CD4-positive, alpha-beta T cell treated with Interleukin-4 for 4 hours (primary cell): Measurements from ENCODE around the gene THSD4.
"Not testable (repeated sequence)": the region's sequence is repeated elsewhere in the genome, so short reads cannot be mapped to it uniquely, and the experiment has no call there.

Experiments used
- DNase-seq: peaks from one replicate; pipeline ENCODE4 v3.0.0-alpha.2; 2020

THSD4 gene

DNA sequence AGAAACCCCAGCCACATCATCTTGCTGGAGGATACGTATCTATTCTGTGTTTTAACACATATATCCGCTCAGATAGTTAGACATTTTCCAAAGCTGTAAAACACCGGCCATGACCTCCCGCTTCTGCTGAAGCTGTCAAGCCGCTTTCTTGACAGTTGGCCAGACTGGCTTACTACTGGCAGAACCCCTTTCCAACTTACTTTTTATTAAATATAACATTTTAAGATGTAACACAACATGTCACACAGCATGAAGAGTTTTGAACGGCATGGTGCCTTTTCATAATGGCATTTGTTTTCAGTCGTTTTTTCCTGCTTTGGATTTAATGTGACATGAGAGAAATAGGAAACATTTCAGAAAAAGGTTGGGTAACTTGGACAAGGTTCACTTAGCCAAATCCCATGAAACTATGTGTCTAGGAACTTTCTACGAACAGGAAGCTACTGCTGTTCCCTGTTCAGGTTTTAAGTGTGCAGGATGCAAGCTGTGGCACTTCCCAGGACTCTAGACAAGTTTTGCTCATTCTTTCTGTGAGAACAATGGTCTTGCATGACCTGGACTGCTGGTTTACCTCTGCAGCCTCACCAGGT is 281.4 kb downstream of the THSD4 start:
- no peak for DNase-seq

DNA sequence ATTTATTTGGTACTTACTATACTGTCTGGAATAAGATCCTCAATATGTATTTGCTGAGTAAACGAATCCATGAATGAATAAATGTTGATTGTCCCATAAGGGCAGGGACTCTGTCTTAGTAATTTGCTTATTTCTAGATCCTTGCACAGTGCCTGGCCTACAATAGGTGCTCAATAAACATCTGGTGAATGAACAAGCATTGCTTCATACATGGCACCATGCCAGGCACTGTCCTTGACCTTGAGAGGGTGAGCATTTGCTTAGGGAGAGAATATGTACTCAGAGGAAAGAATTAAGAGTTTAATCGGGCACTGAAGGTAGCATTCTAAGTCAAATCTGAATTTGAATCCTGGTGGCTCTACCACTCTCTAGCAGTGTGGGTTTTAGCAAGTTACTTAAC is 282.1 kb downstream of the THSD4 start:
- DNase-seq, result no peak

DNA sequence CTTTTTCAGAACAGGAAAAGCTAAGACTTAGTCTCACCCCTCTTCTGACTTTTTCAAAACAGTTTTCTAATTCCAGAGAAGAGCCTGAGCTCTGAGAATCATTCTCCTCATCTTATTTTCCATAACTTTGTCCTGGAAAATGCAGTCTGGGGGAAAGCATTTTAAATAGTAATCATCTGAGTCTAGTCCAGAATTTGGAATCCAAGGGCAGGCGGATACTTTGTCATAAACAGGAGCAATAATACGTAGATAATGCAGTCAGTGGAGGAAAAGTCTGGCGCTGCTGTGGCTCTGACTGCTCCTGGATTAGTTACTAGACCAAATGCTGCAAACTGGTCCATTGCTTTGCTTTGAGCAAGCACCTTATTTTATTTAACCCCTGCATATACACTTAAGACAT is 285.0 kb downstream of the THSD4 start:
- no peak for DNase-seq

- DNase-seq, result not testable (repeated sequence)
Measured at GRCh38 chr15:71401728-71402127, 286.5 kb downstream of the THSD4 start.

DNA sequence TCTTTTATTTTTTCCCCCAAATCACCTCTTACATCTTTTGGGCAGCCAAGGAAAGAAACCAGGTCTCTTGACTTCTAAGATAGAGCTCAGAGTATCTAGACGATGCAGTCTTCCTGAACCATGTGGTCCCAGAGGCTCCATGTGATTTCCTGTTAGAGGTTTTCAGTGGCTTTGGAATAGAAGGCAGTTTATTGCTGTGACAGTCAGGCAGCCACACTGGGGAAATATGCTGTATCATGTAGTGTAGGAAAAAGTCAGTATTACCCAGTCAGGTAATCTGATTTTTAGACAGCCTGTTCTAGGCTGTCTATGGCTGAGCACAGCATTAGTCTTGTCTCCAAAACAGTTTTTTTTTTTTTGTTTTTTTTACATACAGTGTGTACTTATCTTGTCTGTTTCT is 294.3 kb downstream of the THSD4 start:
- DNase-seq, result no peak

- no peak for DNase-seq
Measured at GRCh38 chr15:71410347-71410746, 295.1 kb downstream of the THSD4 start.

GRCh38 chr15:71411538-71412482 is 296.5 kb downstream of the THSD4 start:
- DNase-seq, result no peak

DNA sequence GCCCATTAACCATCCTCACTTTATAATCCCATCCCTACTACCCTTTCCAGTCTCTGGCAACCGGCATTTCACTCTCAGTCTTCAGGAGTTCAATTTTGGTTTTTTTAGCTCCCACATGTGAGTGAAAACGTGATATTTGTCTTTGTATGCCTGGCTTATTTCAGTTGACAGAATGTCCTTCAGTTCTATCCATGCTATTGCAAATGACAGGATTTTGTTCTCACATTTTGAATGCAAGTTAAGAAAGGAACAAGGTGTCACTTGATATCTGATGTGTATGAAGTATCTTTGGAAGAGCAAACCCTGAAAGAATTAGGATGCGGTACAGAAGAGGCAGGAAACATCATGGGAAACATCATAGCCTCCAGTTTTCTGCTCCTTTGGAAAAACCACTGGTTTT is 298.1 kb downstream of the THSD4 start:
- no peak for DNase-seq

DNA sequence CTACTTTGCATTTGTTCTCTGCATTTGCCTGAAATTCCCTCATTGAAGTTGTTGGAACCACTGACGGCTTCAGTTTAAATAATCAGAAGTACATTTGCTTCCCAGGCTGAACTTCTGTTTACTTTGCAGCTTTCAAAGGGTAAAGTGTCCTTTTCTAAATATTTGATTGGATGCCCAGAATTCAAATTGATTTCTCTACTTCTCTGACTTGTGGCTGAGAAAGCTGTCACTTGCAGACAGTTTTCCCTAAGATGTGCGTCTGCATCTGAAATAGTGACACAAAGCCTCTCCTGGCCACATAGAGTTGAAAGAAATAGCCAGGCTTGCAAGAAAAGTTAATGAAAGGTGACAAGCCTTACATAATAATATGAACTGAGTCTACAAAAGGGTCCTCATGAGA is 299.6 kb downstream of the THSD4 start:
- DNase-seq, result no peak

DNA sequence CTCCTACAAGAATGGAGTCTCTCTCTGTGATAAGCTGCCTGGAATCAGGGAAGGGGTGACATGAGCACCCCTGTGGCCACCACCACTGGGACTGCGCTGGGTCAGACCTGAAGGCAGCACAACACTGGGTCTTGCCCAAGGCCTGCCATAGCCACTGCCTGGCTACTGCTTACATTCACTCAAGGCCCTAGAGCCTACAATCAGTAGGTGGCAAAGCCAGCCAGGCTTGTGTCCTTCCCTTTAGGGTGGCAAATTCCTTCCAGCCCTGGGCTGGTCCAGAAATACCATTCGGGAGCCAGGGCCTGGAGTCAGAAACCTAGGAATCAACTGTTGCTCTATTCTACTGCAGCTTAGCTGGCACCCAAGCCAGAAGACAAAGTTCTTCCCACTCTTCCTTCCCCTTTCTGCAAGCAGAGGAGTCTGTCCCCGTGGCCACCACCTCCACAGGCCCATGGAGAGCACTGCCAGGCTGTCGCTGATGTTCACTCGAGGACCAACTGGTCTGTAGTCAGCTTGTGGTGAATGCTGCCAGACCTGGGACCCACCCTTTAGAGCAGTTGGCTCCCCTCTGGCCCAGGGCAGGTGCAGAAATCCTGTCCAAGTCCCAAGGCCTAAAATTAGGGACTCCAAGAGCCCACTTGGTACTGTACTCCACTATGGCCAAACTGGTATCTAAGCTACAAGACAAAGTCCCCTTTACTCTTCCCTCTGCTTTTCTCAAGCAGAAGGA is 307.4 kb downstream of the THSD4 start:
- DNase-seq, result no peak

DNA sequence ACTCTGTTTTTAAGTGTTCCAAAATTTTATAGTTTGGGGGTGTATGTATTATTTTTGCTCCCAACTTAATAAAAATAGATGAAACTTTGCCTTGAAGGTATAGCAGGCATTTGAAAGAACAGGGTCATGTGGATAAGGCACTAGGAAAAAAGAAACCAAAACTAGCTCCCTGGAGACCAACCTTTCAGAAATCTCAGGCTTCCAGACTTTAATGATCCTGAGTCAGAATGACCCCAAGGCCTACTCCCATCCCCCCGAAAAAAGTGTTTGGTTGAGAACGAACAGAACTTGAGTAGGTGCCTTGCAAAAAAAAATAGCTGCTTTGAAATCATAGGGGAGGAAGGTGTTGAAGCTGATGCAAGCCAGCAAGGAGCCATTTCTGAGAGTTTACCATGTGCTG is 309.5 kb downstream of the THSD4 start:
- DNase-seq, result no peak

DNA sequence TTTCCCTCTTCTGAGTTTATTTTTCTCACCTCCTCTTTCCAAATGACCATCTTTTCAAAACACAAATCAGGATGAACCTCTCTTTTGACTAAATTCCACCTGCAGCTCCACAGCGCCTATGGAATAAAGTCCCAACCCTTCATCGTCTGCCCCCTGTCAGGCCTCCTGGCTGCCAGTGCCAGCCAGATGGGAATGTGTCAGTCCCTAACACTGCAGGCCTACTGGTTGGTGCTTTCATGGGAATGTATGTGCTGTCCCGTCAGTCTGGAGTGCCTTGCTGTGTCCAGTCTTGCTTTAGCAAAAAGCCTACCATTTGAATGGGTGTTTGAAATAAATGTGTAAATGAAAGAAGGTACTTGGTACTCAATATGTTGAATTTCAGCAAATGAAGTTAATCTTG is 310.1 kb downstream of the THSD4 start:
- DNase-seq, result no peak

GRCh38 chr15:71426792-71427191 is 311.5 kb downstream of the THSD4 start:
- no peak for DNase-seq

GRCh38 chr15:71430782-71431181 is 315.5 kb downstream of the THSD4 start:
- no peak for DNase-seq

DNA sequence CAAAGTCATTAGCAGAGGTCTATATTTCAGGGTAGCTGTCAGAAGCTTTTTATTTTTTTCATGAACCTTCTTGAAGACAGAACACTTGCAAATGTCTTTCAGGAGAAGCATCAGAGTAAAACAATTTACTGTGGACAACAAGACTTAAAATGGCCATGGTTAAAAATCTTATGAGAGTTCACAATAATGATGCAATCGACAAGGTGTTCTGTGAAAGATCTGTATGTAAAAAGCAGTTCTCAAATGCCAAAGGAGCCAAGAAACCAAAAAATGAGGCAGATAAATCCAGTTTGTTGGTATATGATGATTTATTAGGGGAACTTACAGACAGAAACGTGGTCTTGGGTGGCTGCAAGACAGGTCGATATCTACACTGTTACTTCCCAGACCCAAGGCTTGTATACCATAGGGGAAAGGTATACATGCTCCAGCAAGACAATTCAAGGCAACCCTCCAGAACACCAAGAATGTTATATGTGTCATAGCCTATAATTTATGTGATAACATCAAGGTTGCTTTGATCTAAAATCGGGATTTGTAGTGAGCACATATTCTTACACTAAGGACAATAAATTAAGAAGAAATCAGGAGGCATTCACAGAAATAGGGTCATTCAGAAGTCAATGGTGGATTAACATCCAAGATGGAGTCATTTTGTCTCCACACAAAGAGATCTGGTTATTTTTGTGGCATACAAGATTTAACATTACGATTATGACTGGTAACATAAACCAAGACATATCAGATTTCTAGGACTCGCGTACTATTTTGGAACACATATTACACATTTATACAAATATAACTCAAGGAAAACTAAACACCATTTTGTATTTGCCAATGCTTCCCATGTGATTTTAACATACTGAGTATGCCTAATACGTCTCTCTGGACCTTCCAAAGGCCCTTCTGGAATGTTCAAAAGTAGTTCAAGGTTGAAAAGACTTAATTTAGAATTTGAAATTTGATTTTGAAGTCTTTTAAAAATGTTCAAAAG is 316.4 kb downstream of the THSD4 start:
- no peak for DNase-seq

- DNase-seq, result no peak
Measured at GRCh38 chr15:71433402-71433801, 318.1 kb downstream of the THSD4 start.

GRCh38 chr15:71434774-71435173 is 319.5 kb downstream of the THSD4 start:
- DNase-seq, result no peak

- no peak for DNase-seq
Measured at GRCh38 chr15:71435552-71435951, 320.3 kb downstream of the THSD4 start.

- DNase-seq, result no peak
Measured at GRCh38 chr15:71436854-71437253, 321.6 kb downstream of the THSD4 start.

- no peak for DNase-seq
Measured at GRCh38 chr15:71437404-71437803, 322.1 kb downstream of the THSD4 start.

GRCh38 chr15:71437919-71438318 is 322.6 kb downstream of the THSD4 start:
- no peak for DNase-seq

GRCh38 chr15:71439478-71439877 is 324.2 kb downstream of the THSD4 start:
- not testable (repeated sequence) for DNase-seq
